Activated T-helper 17 cell treated with anti-CD3 and anti-CD28 coated beads, Interleukin-2, amount 50 U/mL, for 72 hours (primary cell): ENCODE results near the gene VPS4A. TPM values are rescaled to one million over a fixed set of nuclear protein-coding genes. Genes with fewer than 3 reads are reported as not detected.

Experiments used
- ATAC-seq: fragments of 150-1000 bp; cut with Tn5 transposase; replicated peaks from 2 replicates; pipeline ENCODE4 v1.10.0; 2021; ENCODE audit warnings: mild to moderate bottlenecking, moderate library complexity
- H3K27ac Mint-ChIP-seq: one replicate; pipeline ENCODE4 v1.8.0; 2022; ENCODE audit warnings: mixed read lengths
- H3K27me3 Mint-ChIP-seq: one replicate; pipeline ENCODE4 v1.8.0; 2022; ENCODE audit warnings: mixed read lengths
- H3K36me3 Mint-ChIP-seq: one replicate; pipeline ENCODE4 v1.8.0; 2022; ENCODE audit warnings: low read depth, mild to moderate bottlenecking, mixed read lengths
- H3K4me1 Mint-ChIP-seq: one replicate; pipeline ENCODE4 v1.8.0; 2022; ENCODE audit warnings: mixed read lengths
- H3K4me3 Mint-ChIP-seq: one replicate; pipeline ENCODE4 v1.8.0; 2022; ENCODE audit warnings: mild to moderate bottlenecking, mixed read lengths
- H3K9me3 Mint-ChIP-seq: one replicate; pipeline ENCODE4 v1.8.0; 2022; ENCODE audit warnings: mixed read lengths
- total RNA-seq, 2 donors: library from RNA; stranded (reverse); gene quantifications; one replicate each; pipeline ENCODE4 v1.2.3, GENCODE V29; 2022

Gene VPS4A
- total RNA-seq, 2 donors from 2014 or later: 20.7 to 26.9 TPM

- Mint-ChIP-seq H3K36me3 (peaks cover 81% of the 10 kb centered on the region), H3K4me3 (no peak overlapping the region), H3K27ac (no peak overlapping the region), H3K27me3 (no peaks in the 10 kb centered on the region), H3K4me1 (peaks cover 12% of the 10 kb centered on the region), H3K9me3 (no peaks in the 10 kb centered on the region)
- ATAC-seq: no peak
Observed at GRCh38 chr16:69316595-69317034, 5.5 kb downstream of the VPS4A start.

DNA sequence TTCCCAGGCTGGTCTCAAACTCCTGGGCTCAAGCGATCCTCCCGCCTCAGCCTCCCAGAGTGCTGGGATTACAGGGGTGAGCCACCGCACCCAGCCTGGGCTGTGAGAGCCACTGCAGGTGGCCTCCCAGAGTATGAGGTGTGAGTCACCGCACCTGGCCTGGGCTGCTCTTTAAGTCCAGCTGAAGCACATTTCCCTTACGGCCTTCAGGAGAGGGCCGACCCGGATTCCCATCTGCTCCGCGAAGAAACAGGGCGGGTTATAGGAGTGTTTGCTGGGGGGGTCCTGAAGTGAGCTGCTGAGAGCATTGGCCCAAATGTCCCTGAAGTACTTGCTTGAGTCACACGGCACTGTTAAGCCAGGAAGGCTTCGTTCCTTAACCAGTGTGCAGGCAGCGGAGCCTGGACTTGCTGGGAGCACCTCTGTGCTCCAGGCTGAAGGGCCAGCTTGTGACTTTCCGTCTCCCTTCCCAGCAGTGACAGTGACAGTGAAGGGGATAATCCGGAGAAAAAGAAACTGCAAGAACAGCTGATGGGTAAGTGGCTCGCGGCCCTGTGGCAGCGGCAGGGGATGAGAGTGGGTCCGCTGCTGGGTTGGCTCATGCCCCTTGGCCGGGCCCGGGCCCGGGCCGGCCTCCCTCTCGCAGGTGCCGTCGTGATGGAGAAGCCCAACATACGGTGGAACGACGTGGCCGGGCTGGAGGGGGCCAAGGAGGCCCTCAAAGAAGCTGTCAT, 7.2 kb downstream of the VPS4A start:
- Mint-ChIP-seq H3K4me3 (no peak overlapping the region), H3K36me3 (peaks cover 88% of the 10 kb centered on the region), H3K27me3 (no peaks in the 10 kb centered on the region), H3K4me1 (peaks cover 6% of the 10 kb centered on the region), H3K27ac (no peak overlapping the region), H3K9me3 (no peaks in the 10 kb centered on the region)
- ATAC-seq: no peak

DNA sequence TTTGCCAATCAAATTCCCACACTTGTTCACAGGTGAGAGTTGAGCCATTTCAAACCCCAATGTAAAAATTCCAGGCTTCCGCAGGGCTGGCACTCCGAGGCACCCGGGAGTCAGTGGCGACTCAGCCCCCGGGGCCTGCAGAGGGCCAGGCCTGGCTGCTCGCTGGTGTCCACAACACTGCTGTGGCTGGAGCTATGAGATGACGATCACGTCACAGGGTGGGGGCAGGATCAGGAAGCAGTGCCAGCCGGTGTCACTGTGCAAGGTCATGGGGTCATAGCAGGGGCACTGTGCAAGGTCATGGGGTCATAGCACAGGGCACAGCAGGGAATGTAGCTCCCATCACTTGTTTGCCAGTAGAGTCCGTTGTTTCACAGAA, 7.8 kb downstream of the VPS4A start:
- H3K36me3 Mint-ChIP-seq: peaks cover 88% of the 10 kb centered on the region

DNA sequence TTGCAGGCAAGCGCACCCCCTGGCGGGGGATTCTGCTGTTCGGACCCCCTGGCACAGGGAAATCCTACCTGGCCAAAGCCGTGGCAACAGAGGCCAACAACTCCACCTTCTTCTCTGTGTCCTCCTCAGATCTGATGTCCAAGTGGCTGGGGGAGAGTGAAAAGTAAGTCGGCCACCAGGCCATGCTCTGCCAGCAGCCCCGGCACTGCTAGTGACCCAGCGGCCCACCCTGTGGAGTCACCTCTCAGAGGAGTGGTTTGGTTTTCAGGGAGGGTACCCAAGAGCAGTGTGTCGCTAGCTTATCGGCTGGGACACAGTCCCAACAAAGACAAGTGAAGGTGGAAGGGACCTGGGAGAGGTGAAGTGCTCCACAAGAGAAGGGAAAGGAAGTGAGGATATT, 8.2 kb downstream of the VPS4A start:
- ATAC-seq: no peak
- H3K27ac Mint-ChIP-seq: peak overlapping the region; percentile 28

More for the DNA sequence above, 7.8 kb downstream of the VPS4A start:
- Mint-ChIP-seq H3K27me3 (no peaks in the 10 kb centered on the region), H3K4me3 (no peak overlapping the region), H3K27ac (peak overlapping the region; percentile 28), H3K9me3 (no peaks in the 10 kb centered on the region), H3K4me1 (peaks cover 4% of the 10 kb centered on the region)
- no peak for ATAC-seq

DNA sequence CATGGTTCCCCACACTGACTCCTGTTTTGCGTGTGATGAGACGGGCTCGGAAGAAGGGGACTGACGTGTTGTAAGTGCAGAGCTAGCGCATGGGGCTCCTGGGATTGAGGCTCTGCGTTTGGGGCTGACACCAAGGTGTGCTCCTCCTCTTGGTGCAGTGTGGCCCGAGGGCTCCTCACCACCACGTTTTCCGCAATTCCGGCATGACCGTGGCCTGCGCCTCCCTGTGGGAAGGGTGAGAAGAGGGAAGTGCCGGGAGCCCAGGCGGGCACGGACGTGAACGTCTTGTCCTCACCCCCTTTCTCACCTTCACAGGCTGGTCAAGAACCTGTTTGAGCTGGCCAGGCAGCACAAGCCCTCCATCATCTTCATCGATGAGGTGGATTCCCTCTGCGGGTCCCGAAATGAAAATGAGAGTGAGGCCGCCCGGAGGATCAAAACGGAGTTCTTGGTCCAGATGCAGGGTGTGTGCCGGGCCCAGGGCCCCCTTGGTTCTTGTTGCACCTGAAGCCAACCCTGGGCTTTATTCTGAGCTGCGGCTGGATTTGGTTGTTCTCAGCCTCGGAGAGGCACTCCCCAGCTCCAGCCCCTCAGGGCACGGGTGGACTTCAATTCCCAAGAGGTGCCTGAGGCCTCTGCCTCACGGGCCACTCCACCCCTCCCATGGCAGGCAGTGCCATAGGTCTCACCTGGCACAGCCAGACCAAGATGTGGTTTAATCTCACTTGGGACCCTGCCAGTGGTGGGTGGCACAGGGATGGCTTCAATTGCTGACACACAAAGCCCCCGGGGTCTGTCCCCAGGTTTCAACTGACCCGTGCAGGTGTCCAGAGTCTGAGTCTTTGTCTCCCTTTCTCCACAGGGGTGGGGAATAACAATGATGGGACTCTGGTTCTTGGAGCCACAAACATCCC, 8.9 kb downstream of the VPS4A start:
- Mint-ChIP-seq H3K36me3 (peaks cover 91% of the 10 kb centered on the region), H3K9me3 (no peaks in the 10 kb centered on the region), H3K27ac (peak overlapping the region; percentile 28), H3K27me3 (no peaks in the 10 kb centered on the region), H3K4me1 (peaks cover 4% of the 10 kb centered on the region), H3K4me3 (no peak overlapping the region)
- ATAC-seq: no peak

More for the DNA sequence above, 8.2 kb downstream of the VPS4A start:
- no peaks in the 10 kb centered on the region for H3K27me3 Mint-ChIP-seq
- H3K36me3 Mint-ChIP-seq: peaks cover 88% of the 10 kb centered on the region
- no peaks in the 10 kb centered on the region for H3K9me3 Mint-ChIP-seq
- H3K4me3 Mint-ChIP-seq: no peak overlapping the region
- peaks cover 4% of the 10 kb centered on the region for H3K4me1 Mint-ChIP-seq

DNA sequence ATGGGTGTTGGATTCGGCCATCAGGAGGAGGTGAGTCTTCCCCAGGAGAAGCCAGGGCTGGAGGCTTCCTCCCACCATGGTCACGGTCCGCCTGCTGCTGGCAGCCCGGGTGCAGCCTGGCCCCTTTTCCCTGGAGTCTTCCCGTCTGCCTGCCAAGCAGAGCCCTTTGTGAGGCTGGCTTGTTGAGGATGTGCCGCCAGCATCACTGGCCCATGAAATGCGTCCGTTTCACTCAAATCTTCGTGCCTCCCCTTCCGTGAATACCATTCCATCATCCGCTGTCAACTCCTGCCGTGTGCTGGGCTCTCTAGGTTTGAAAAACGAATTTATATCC, 9.6 kb downstream of the VPS4A start:
- peaks cover 92% of the 10 kb centered on the region for H3K36me3 Mint-ChIP-seq
- no peak overlapping the region for H3K4me3 Mint-ChIP-seq
- H3K4me1 Mint-ChIP-seq: peaks cover 4% of the 10 kb centered on the region
- H3K27me3 Mint-ChIP-seq: no peaks in the 10 kb centered on the region
- ATAC-seq: no peak
- no peaks in the 10 kb centered on the region for H3K9me3 Mint-ChIP-seq
- H3K27ac Mint-ChIP-seq: no peak overlapping the region

- Mint-ChIP-seq H3K36me3 (peaks cover 92% of the 10 kb centered on the region), H3K27me3 (no peaks in the 10 kb centered on the region), H3K4me3 (no peak overlapping the region), H3K9me3 (no peaks in the 10 kb centered on the region), H3K4me1 (peaks cover 6% of the 10 kb centered on the region), H3K27ac (peak overlapping the region; percentile 44)
- no peak for ATAC-seq
Observed at GRCh38 chr16:69321080-69321479, 9.9 kb downstream of the VPS4A start.

DNA sequence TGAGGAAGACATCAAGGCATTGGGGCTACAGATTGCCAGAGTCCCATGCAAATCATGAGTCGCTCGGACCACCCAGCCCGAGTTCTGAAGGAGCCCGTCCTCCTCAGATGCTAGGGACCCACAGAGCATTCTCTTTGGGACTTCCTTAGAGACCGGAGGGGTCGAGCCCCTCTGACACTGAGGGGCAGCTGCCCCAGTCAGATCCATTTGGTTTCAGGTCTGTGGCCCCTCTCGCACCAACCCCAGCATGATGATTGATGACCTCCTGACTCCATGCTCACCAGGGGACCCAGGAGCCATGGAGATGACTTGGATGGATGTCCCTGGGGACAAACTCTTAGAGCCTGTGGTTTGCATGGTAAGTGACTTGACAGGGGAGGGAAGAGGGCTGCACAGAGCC, 11.2 kb downstream of the VPS4A start:
- H3K36me3 Mint-ChIP-seq: peaks cover 92% of the 10 kb centered on the region
- no peak for ATAC-seq
- no peak overlapping the region for H3K4me3 Mint-ChIP-seq
- H3K4me1 Mint-ChIP-seq: peaks cover 14% of the 10 kb centered on the region
- H3K27ac Mint-ChIP-seq: peak overlapping the region; percentile 44
- no peaks in the 10 kb centered on the region for H3K27me3 Mint-ChIP-seq
- H3K9me3 Mint-ChIP-seq: no peaks in the 10 kb centered on the region

GRCh38 chr16:69323415-69323814, 12.3 kb downstream of the VPS4A start:
- Mint-ChIP-seq H3K27ac (no peak overlapping the region), H3K9me3 (no peaks in the 10 kb centered on the region)
- no peak for ATAC-seq

DNA sequence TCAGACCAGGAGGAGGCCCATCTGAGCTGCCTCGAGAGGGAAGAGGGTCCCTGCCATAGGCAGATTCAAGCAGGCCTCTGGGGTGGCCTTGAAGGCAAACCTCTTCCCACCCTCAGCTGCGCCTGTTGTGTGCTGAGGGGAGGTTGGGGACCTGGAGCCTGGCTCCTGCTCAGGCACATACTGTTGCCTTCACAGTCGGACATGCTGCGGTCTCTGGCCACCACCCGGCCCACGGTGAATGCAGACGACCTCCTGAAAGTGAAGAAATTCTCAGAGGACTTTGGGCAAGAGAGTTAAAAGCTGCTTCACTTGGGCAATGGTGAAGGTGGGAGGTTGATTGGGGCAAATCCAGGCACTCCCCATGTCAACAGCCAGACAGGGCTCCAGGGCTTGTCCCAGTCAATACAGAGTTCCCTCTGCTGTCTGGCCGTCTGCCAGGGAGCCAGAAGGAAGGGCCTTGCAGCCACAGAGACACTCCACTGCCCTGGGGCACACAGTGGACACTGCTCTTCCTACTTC, 12.9 kb downstream of the VPS4A start:
- H3K4me3 Mint-ChIP-seq: no peak overlapping the region

More at GRCh38 chr16:69323415-69323814, 12.3 kb downstream of the VPS4A start:
- H3K4me1 Mint-ChIP-seq: peaks cover 17% of the 10 kb centered on the region
- no peak overlapping the region for H3K4me3 Mint-ChIP-seq
- H3K27me3 Mint-ChIP-seq: no peaks in the 10 kb centered on the region
- peaks cover 94% of the 10 kb centered on the region for H3K36me3 Mint-ChIP-seq

DNA sequence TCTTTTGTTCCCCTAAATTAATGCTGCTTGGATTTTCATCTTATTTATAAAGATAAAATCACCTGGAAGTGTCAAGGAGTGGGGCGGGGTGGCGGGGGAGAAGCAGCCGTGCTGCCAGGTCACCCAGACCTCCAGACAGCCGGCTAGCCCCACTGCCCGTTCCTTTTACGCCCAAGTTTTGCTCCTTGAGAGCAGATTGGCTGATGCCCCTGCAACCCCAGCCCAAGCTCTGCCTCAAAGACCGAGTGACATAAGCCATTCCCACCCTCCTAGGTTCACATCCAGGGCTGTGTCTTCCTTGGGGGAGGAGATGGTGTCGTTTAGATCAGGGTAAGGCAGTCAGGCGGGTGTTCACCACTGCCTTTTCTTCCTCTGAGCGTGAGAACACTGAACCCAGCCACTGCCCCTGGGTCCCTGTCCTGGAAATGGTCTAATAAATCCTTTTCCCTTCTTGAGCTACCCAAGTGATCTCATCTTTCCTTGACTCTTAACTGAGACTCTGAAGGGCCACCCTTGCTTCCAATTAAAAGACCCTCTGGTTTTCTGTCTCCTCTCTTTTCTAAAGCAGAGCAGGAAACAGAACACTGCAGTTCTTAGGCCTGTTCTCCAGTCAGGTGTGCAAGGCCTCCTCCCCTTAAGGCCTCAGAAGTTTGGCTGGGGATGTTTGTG, 13.6 kb downstream of the VPS4A start:
- H3K36me3 Mint-ChIP-seq: peaks cover 94% of the 10 kb centered on the region
- H3K4me1 Mint-ChIP-seq: peaks cover 27% of the 10 kb centered on the region
- ATAC-seq: no peak
- H3K27ac Mint-ChIP-seq: no peak overlapping the region
- H3K27me3 Mint-ChIP-seq: no peaks in the 10 kb centered on the region
- no peak overlapping the region for H3K4me3 Mint-ChIP-seq
- no peaks in the 10 kb centered on the region for H3K9me3 Mint-ChIP-seq

More for the DNA sequence above, 12.9 kb downstream of the VPS4A start:
- Mint-ChIP-seq H3K27me3 (no peaks in the 10 kb centered on the region), H3K4me1 (peaks cover 24% of the 10 kb centered on the region), H3K9me3 (no peaks in the 10 kb centered on the region), H3K36me3 (peaks cover 94% of the 10 kb centered on the region), H3K27ac (no peak overlapping the region)
- ATAC-seq: no peak

- Mint-ChIP-seq H3K27me3 (no peaks in the 10 kb centered on the region), H3K4me3 (peak overlapping the region; percentile 58), H3K27ac (peak overlapping the region; percentile 66), H3K4me1 (peaks cover 27% of the 10 kb centered on the region), H3K9me3 (no peaks in the 10 kb centered on the region), H3K36me3 (peaks cover 92% of the 10 kb centered on the region)
- ATAC-seq: no peak
Observed at GRCh38 chr16:69325784-69326171, 14.6 kb downstream of the VPS4A start.

GRCh38 chr16:69326172-69326873, 15.2 kb downstream of the VPS4A start:
- Mint-ChIP-seq H3K9me3 (no peaks in the 10 kb centered on the region), H3K4me3 (peak overlapping the region; percentile 58), H3K27ac (peak overlapping the region; percentile 66), H3K36me3 (peaks cover 89% of the 10 kb centered on the region), H3K27me3 (no peaks in the 10 kb centered on the region), H3K4me1 (peaks cover 27% of the 10 kb centered on the region)
- no peak for ATAC-seq
